Nephron progenitor cell (in vitro differentiated cells): ENCODE results near the gene HIVEP3.

ENCODE experiments used
- DNase-seq: peaks from one replicate; pipeline ENCODE4 v3.0.0; 2021
- H3K27ac Mint-ChIP-seq: 2 replicates; pipeline ENCODE4 v1.8.0; 2021; ENCODE audit warnings: mild to moderate bottlenecking, moderate library complexity, mixed read lengths
- H3K27me3 Mint-ChIP-seq: 2 replicates; pipeline ENCODE4 v1.8.0; 2021; ENCODE audit warnings: mild to moderate bottlenecking, low read depth, mixed read lengths; ENCODE audit not compliant: poor library complexity
- H3K36me3 Mint-ChIP-seq: 2 replicates; pipeline ENCODE4 v1.8.0; 2021; ENCODE audit warnings: low read depth, mixed read lengths
- H3K4me1 Mint-ChIP-seq: 2 replicates; pipeline ENCODE4 v1.8.0; 2021; ENCODE audit warnings: mixed read lengths
- H3K4me3 Mint-ChIP-seq: 2 replicates; pipeline ENCODE4 v1.8.0; 2021; ENCODE audit warnings: mild to moderate bottlenecking, moderate library complexity, mixed read lengths
- H3K9me3 Mint-ChIP-seq: 2 replicates; pipeline ENCODE4 v1.8.0; 2021; ENCODE audit warnings: mild to moderate bottlenecking, moderate library complexity, mixed read lengths
- CTCF ChIP-seq: fragments of 200-600 bp; sonication (generic); IDR thresholded peaks from 2 replicates; pipeline ENCODE4 v1.5.0; 2021; ENCODE audit warnings: antibody characterized with exemption

Gene HIVEP3

GRCh38 chr1:41500781-41501518 is 417.8 kb downstream of the HIVEP3 start:
- DNase-seq = no peak
- Mint-ChIP-seq H3K36me3 (no peaks in the 10 kb centered on the region), H3K27me3 (peaks cover 8% of the 10 kb centered on the region), H3K27ac (peak overlapping the region; percentile 39), H3K4me1 (peaks cover 55% of the 10 kb centered on the region), H3K4me3 (no peak overlapping the region), H3K9me3 (no peaks in the 10 kb centered on the region)
- TF ChIP-seq CTCF = no peak

- H3K4me1 Mint-ChIP-seq = peaks cover 59% of the 10 kb centered on the region
Measured at GRCh38 chr1:41500378-41500777, 418.3 kb downstream of the HIVEP3 start.

GRCh38 chr1:41499591-41499990 is 419.1 kb downstream of the HIVEP3 start:
- no peak overlapping the region for H3K4me3 Mint-ChIP-seq
- no peak for TF ChIP-seq CTCF
- peaks cover 56% of the 10 kb centered on the region for H3K4me1 Mint-ChIP-seq
- H3K27ac Mint-ChIP-seq = no peak overlapping the region
- H3K9me3 Mint-ChIP-seq = no peaks in the 10 kb centered on the region
- H3K27me3 Mint-ChIP-seq = peaks cover 12% of the 10 kb centered on the region
- DNase-seq = no peak
- no peaks in the 10 kb centered on the region for H3K36me3 Mint-ChIP-seq

More at GRCh38 chr1:41500378-41500777, 418.3 kb downstream of the HIVEP3 start:
- H3K36me3 Mint-ChIP-seq = no peaks in the 10 kb centered on the region
- H3K9me3 Mint-ChIP-seq = no peaks in the 10 kb centered on the region
- H3K27ac Mint-ChIP-seq = no peak overlapping the region
- no peak for DNase-seq
- peaks cover 8% of the 10 kb centered on the region for H3K27me3 Mint-ChIP-seq
- no peak overlapping the region for H3K4me3 Mint-ChIP-seq
- TF ChIP-seq CTCF = no peak

- Mint-ChIP-seq H3K4me3 (no peak overlapping the region), H3K4me1 (peaks cover 50% of the 10 kb centered on the region), H3K9me3 (no peaks in the 10 kb centered on the region), H3K27ac (no peak overlapping the region), H3K27me3 (peaks cover 11% of the 10 kb centered on the region), H3K36me3 (no peaks in the 10 kb centered on the region)
- no peak for DNase-seq
- TF ChIP-seq CTCF = no peak
Measured at GRCh38 chr1:41498804-41499203, 419.9 kb downstream of the HIVEP3 start.

- H3K4me3 Mint-ChIP-seq = no peak overlapping the region
Measured at GRCh38 chr1:41498391-41498790, 420.3 kb downstream of the HIVEP3 start.

More at GRCh38 chr1:41498391-41498790, 420.3 kb downstream of the HIVEP3 start:
- Mint-ChIP-seq H3K27ac (no peak overlapping the region), H3K27me3 (peaks cover 7% of the 10 kb centered on the region), H3K4me1 (peaks cover 45% of the 10 kb centered on the region), H3K9me3 (no peaks in the 10 kb centered on the region), H3K36me3 (no peaks in the 10 kb centered on the region)
- TF ChIP-seq CTCF = no peak
- DNase-seq = no peak
